Renal cortex interstitium (tissue), 11 donors: ENCODE results near the gene DYNC1LI2. TPM values are rescaled to one million over a fixed set of nuclear protein-coding genes. Genes with fewer than 3 reads are reported as not detected.
A peak's percentile ranks its signal among the peaks of the same experiment; 100 is the strongest.
"Not testable (repeated sequence)": the region's sequence is repeated elsewhere in the genome, so short reads cannot be mapped to it uniquely, and the experiment has no call there.

Source experiments
- DNase-seq, 11 donors: peaks; one replicate each; pipeline ENCODE4 v3.0.0-alpha.2; 2013; ENCODE audit warnings: low read depth in 9 of 11, low spot score in 4 of 11; ENCODE audit errors: extremely low read depth in 1 of 11
- polyA plus RNA-seq, 3 donors: library from polyadenylated mRNA; unstranded; fragments of 120-200 nt; gene quantifications; one replicate each; pipeline ENCODE4 v1.2.1, GENCODE V29; 2013; ENCODE audit not compliant: insufficient read length in 3 of 3

The DYNC1LI2 gene
- polyA plus RNA-seq, 3 donors, result 109 to 156 (median 115) TPM

DNA sequence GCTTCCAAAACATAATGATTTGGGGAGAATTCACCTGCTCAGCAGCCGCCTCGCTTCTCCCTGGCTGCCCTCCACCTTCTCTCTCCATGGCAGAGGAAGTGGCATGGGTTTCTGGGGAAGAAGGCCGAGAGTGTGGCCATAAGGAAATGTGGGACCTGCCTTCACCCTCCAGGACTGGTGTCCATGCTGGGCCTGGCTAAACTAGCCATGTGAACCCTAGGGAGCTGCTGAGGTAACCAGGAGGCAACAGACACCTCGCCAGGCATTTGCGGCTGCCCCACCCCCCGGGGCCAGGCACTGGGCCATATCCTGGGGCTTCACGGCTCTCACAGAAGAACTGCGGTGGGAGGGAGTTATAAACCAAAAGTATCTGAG lies 44.9 kb downstream of the DYNC1LI2 start:
- no peak for DNase-seq

DNA sequence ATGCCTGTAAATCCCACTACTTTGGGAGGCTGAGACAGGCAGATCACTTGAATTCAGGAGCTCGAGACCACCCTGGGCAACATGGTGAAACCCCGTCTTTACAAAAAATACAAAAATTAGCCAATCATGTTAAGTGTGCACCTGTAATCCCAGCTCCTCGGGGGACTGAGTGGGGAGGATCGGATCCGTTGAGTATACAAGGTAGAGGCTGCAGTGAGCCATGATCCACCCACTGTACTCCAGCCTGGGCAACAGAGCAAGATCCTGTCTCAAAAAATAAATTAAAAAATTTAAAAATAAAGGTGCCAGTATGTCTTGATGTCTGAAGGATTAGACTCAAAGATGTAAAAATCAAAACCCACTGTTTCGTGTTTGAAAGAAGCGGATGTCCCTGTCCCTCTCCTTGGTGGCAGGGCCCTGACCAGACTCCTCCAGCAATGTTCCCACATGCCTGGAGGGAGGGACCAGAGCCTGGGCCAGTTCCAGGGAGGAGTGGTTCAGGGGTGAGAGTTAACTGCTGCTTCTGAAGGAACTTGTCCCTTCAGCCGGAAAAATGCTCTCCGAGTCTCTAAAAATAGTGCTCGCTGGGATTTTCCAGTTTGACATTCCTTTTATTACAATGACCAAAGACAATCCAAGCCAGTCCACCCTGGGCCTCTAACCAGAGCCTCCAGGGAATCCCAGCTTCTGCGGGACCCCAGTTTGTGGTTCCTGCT lies 45.5 kb downstream of the DYNC1LI2 start:
- DNase-seq, result peak in 1 of 11 donors; percentile 36

DNA sequence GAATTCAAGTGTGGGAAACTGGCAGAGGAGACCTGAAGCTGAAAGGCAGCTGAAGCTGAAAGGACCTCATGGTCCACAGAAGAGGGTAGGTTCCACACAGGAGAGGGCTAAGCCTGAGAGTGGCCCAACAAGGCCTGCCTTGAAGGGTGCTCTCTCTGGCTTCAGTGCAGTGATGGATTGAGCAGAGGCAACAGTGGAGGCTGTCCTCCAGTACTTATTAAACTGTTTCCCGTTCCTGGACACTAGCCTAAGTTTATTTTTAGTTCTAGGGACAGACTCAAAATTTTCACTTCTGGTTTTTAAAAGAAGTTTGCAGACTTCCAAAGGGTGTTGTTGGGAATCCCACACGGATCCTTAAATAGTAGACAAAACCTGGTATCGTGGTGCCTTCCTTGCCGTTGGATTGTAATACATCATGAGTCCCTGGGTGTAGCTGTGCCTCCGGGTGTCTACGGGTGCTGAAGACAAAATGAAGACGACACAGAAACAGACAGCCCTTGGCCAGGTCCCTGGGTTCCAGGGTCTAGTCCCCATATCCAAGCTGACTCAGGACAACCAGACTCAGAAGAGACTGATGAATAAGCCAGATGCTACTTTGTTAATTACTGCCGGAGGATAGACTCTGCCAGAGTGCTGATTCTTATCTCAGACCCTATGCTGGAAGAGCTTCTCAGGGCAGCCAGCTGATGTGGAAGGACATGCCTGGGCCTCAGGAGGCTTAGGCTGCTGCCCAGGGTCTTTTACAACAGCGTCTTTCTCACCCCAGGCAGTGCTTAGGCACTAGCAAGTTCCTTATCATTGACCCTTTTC lies 47.8 kb downstream of the DYNC1LI2 start:
- no peak for DNase-seq

DNA sequence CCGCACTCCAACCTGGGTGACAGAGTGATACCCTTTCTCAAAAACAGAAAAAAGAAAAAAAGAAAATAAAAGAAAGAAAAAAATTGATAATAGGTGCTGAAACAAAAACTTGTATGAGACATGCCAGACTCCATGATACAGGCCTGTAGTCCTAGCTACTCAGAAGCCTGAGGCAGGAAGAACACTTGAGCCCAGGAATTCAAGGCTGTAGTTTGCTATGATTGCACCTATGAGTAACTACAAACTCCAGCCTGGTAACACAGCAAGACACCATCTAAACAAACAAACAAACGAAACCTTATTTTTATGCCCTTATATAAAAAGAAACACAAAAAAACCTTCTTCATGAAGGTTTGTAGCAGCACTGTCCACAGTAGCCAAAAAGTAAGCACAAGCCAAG lies 49.9 kb downstream of the DYNC1LI2 start:
- no peak for DNase-seq

DNA sequence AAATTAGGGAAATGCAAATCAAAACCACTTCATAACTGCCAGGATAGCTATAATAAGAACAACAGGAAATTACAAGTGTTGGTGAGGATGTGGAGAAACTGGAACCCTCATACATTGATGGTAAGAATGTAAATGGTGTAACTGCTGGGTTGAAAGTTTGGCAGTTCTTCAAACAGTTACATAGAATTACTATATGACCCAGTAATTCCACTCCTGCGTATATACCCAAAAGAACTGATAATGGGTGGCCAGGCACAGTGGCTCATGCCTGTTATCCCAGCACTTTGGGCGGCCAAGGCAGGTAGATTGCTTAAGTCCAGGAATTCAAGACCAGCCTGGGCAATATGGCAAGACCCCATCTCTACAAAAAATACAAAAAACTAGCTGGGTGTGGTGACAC lies 50.4 kb downstream of the DYNC1LI2 start:
- DNase-seq, result no peak

DNA sequence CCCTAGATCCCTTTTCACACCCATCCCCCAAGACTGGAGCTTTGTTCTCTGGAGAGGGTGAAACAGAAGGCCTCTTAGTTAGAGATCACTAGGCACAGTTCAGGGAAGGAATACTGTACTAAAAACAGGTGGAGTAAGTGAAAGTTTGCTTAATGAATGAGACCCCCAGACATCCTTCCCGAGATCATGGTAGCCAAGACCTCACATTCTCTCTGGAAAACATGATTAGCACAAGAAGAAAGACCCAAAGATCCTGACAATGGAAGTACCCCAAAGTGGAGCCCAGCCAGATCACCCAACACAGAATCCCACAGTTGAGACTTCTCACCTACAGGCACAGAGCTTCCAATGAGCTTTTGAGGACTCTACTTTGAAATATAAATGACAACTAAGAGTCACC lies 51.5 kb downstream of the DYNC1LI2 start:
- no peak for DNase-seq

DNA sequence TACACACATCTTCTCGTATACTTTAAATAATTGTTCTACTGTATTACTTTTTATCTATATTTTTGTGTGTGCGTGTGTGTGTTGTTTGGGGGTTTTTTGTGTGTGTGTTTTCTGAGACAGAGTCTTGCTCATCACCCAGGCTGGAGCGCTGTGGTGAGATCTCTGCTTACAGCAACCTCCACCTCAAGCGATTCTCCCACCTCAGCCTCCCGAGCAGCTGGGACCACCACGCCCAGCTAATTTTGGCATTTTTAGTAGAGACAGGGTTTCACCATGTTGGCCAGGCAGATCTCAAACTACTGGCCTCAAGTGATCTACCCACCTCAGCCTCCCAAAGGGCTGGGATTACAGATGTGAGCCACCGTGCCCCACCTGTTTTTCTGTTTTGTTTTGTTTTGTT lies 53.4 kb downstream of the DYNC1LI2 start:
- DNase-seq, result no peak

DNA sequence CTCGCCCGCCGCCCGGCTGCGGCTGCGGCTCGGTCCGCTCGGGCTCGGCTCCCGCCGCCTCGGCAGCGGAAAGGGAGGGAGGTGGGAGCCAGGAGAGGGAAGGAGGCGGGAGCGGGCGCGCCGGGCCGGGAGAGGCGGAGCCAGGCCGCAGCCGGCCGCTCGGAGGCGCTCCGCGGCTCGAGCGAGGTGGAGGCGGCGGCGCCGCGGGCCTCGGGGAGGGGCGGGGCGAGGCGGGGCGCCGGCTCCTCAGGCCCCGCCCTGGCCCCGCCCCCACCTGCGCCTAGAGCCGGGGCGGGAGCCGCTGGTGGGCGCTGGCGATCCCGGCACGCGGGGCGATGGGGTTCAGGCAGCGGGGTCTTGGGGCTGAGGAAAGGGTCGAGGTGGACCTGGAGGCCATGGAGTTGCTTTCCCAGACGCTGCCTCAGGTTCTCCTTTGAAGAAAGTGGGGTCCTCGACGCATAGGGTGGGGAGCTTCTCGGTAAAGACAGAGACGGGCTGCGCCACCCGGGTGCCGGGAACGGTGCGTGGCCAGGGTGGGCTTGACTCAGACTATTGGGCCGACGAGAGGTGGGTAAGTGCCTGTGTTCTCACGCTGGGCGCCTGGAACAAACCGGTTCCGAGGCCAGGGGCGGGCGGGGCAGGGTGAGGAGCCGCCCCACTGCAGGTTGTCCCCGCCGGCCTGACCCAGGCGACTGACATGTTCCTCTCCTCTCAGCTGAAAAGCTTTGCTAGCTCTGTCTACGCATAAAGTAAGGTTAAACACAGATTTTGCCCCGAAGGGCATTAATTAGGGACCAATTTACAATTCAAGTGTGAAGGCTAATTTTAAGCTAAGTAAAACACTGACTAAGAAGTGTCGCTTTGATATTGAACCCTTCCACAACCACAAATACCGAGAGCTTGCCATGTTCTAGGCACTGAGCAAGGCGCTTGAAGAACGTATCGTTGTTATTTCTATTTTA lies 54.5 kb downstream of the DYNC1LI2 start, which contains the start of gene CMTM4:
Gene CMTM4 (minus strand): TSS at position 75 of the 962 bp plus-strand sequence. CDS start 218 bp downstream, outside the sequence.
- DNase-seq, result peak; percentile 56 to 88 (median 83)

DNA sequence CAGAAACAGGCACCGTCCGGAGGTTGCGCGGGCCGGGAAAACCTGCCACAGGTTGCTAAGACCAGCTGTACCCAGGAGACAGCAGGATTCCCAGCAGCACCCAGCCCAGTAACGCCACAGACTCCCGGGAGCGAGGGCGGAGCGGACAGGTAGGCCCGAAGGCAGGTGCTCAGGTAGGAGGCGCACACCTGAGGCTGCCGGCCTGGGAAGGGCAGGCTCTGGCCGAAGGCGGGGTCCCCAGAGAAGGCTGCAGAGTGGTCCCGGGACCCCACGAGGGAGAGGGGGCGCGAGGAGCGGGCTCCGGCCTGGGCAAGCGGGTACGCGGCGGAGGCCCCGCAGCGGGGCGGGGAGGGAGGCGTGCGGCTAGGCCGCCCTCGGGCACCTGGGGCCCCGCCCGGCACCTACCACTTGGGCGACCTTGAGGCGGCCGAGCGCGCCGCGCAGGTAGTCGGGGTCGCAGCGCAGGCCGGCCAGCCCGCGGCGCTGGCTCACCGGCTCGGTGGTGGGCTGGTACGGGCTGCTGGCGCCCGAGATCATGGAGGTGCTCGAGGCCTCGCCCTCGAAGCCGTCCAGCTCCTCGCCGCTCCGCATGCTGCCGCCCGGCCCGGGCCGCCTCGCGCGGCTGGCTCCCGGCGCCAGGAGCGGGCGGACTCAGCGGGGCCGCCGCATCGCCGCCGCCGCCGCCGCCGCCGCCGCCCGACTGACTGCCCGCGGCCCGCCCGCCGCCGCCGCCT lies 55.3 kb downstream of the DYNC1LI2 start:
- no peak for DNase-seq

DNA sequence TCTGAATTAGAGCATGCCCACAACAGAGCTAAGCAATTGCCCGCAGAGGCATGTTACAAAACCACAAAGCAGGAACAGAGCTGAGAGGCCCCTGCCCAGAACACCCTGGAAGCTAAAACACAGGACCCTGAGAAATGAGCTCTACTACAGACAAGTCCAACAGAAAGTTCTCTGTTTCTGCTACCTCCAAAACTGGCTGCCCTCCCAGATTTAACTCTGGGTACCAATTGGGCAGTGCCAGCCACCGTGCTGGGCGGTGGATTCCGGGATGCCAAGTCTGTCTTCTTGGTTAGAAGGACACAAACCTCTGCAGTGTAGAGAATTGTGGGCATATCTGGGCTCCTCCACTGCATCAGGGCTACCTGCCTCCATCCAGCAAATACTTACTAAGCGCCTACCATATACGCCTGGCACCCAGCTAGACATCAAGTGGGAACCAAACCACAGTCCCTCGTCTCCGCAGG lies 55.9 kb downstream of the DYNC1LI2 start:
- DNase-seq, result no peak

DNA sequence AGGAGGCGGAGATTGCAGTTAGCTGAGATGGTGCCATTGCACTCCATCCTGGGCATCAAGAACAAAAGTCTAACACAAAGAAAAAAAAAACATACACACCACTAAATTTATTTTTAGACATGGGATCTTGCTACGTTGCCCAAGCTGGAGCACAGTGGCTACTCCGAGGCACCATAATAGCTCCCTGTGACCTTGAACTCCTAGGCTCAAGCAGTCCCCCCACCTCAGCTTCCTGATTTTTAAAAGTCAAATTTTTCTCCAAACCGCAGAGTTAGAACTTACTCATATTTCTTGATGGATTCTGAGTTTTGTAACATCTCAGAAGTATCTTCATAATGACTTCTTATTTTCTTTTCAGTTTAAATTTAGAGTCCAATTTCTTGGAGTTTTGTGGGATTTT lies 58.3 kb downstream of the DYNC1LI2 start:
- DNase-seq, result no peak

DNA sequence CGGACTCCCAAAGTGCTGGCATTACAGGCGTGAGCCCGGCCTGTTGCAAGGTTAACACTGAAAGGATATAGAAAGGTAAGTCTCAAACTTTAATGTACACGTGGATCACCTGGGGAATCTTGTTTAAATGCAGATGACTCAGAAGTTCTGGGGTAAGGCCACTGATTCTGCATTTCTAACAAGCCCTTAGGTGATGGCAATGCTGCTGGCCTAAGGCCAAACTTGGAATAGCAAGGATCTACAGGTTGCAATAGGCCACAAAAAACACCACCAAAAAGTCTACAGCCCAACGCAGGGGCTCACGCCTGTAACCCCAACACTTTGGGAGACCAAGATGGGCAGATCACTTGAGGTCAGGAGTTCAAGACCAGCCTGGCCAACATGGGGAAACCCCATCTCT lies 59.1 kb downstream of the DYNC1LI2 start:
- DNase-seq, result no peak

DNA sequence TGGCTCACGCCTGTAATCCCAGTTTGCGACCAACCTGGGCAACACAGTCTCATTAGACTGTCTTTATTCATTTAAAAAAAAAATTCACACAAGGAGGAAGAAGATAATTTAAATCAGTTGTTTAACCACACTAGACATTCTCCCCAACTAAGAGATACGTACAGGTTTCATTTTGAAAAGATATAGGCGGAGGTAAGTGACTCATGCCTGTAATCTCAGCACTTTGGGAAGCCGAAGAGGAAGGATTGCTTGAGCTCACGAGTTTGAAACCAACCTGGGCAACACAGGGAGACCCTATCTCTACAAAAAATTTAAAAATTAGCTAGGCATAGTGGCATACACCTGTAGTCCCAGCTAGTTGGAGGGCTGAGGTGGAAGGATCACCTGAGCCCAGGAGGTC lies 60.2 kb downstream of the DYNC1LI2 start:
- DNase-seq, result no peak

DNA sequence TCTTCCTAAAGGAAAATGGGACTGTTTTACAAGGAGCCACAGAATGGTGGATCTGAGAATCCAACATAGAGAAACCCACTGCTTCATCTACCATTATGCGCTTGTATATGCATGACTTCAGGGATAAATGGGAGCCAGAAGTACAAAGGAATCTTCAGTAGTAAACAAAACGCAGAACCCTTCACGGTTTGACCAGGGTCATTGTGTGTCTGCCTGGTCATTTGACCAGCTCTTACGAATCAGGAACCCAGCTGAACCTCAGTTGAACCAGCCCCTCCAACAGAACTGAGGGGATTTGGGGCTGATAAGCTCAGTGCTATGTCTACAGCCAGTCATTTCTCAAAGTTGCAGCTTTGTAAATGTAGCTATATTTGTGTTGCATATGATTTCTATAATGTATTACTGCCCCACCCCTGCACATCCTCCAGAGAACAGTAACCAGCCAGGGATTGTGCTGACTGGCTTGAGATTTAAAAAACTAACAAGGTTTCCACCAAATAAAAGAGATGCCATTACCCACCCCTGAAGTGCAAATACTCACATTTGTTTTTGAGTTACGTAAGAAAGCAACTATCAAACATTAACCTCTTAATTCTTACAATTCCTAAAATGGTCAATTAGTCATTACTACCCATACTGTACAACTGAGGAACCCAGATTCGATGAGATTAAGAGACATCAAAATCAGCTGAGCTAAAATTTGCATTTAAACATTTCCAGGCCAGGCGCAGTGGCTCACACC lies 61.1 kb downstream of the DYNC1LI2 start:
- DNase-seq, result no peak

DNA sequence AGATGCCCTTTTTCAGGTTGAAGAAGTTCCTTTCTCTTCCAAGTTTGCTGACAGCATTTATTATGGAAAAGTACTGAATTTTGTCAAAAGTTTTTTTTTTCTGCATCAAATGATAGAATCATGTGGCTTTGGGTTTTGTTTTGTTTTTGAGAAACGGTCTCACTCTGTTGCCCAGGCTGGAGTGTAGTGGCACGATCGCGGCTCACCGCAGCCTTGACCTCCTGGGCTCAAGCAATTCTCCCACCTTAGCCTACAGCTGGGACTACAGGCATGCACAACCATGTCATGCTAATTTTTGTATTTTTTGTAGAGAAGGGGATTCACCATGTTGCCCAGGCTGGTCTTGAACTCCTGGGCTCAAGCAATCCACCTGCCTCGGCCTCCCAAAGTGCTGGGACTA lies 62.1 kb downstream of the DYNC1LI2 start:
- DNase-seq, result no peak

DNA sequence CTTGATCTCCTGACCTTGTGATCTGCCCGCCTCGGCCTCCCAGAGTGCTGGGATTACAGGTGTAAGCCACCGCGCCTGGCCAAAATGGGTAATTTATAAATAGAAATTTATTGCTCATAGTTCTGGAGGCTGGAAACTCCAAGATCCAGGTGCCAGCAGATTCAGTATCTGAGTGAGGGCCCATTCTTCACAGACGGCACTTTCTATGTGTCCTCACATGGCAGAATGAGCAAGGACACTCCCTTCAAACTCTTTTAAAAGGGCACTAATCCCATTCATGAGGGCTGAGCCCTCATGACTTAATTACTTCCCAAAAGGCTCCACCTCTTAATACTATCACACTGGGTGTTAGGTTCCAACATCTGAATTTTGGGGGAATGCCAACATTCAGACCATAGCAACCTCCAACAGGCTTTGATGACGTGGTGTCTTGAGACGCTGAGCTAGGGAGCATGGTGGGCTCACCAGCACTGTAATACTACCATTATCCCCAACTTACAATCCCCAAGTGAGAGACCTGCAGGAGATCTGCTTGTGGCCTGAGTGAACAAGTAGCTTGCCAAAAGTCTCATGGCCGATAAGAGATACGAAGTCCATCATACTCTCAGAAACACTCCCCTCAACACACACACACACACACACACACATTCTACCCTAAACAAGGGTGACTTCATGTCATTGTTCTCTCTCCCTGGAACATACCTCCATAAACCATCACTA lies 63.3 kb downstream of the DYNC1LI2 start:
- no peak for DNase-seq

DNA sequence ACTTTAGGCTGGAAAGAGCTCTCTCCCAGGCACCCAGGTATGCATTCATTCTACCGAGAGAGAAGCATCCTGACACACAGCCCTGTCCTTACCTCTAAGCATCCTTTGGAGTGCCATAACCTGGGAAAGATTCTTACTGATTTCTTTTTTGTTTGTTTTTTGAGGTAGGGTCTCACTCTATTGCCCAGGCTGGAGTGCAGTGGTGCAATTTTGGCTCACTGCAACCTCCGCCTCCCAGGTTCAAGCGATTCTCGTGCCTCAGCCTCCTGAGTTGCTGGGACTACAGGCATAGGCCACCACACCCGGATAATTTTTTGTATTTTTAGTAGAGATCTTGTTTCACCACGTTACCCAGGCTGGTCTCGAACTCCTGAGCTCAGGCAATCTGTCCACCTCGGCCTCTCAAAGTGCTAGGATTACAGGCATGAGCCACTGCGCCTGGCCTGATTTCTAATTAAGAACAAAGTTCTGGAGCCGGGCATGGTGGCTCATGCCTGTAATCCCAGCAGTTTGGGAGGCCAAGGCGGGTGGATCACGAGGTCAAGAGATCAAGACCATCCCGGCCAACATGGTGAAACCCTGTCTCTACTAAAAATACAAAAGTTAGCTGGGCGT lies 65.8 kb downstream of the DYNC1LI2 start:
- not testable (repeated sequence) for DNase-seq
